GM18519 (cell line): ENCODE data around the gene OR10P1.
"Not testable (repeated sequence)": the region's sequence is repeated elsewhere in the genome, so short reads cannot be mapped to it uniquely, and the experiment has no call there.

Source experiments
- ATAC-seq: cut with Tn5 transposase; IDR thresholded peaks from one replicate; pipeline ENCODE4 v1.9.1; 2021; ENCODE audit warnings: mild to moderate bottlenecking, moderate library complexity; ENCODE audit not compliant: unreplicated experiment, low FRiP score

OR10P1 gene

GRCh38 chr12:55636853-55637252 is at the start of gene OR10P1:
TSS of gene OR10P1 (plus strand) at chr12:55636892. CDS start at chr12:55636892, 0 bp downstream.
- no peak for ATAC-seq

- not testable (repeated sequence) for ATAC-seq
Measured at GRCh38 chr12:55590152-55590551, 46.5 kb upstream of the OR10P1 start.

- no peak for ATAC-seq
Measured at GRCh38 chr12:55607821-55608594, 28.7 kb upstream of the OR10P1 start.

- ATAC-seq, result no peak
Measured at GRCh38 chr12:55610598-55610997, 26.1 kb upstream of the OR10P1 start.

- no peak for ATAC-seq
Measured at GRCh38 chr12:55612646-55613045, 24.0 kb upstream of the OR10P1 start.

GRCh38 chr12:55614764-55615163 is 21.9 kb upstream of the OR10P1 start:
- ATAC-seq, result no peak

- ATAC-seq, result peak; percentile 86
Measured at GRCh38 chr12:55619354-55620138, 17.1 kb upstream of the OR10P1 start.

GRCh38 chr12:55624056-55624455 is 12.6 kb upstream of the OR10P1 start:
- peak; percentile 43 for ATAC-seq

GRCh38 chr12:55626154-55626553 is 10.5 kb upstream of the OR10P1 start:
- ATAC-seq, result no peak

- ATAC-seq, result no peak
Measured at GRCh38 chr12:55629058-55629841, 7.4 kb upstream of the OR10P1 start.

- no peak for ATAC-seq
Measured at GRCh38 chr12:55631056-55631455, 5.6 kb upstream of the OR10P1 start.

- no peak for ATAC-seq
Measured at GRCh38 chr12:55631733-55632132, 5.0 kb upstream of the OR10P1 start.

- no peak for ATAC-seq
Measured at GRCh38 chr12:55633151-55633550, 3.5 kb upstream of the OR10P1 start.

GRCh38 chr12:55636116-55636655 is 506 bp upstream of the OR10P1 start:
- no peak for ATAC-seq

- ATAC-seq, result no peak
Measured at GRCh38 chr12:55637467-55637866, 775 bp downstream of the OR10P1 start.

GRCh38 chr12:55641595-55641994 is 4.9 kb downstream of the OR10P1 start:
- no peak for ATAC-seq

- peak; percentile 27 for ATAC-seq
Measured at GRCh38 chr12:55642267-55642666, 5.6 kb downstream of the OR10P1 start.

- ATAC-seq, result no peak
Measured at GRCh38 chr12:55642669-55643068, 6.0 kb downstream of the OR10P1 start.

- no peak for ATAC-seq
Measured at GRCh38 chr12:55644591-55644990, 7.9 kb downstream of the OR10P1 start.

- no peak for ATAC-seq
Measured at GRCh38 chr12:55647027-55647426, 10.3 kb downstream of the OR10P1 start.
